NCI-H226 (cell line): ENCODE results near the gene ZDHHC6.
A peak's percentile ranks its signal among the peaks of the same experiment; 100 is the strongest.
"Not testable (repeated sequence)": the region's sequence is repeated elsewhere in the genome, so short reads cannot be mapped to it uniquely, and the experiment has no call there.

ENCODE experiments used
- DNase-seq: peaks from one replicate; pipeline ENCODE4 v3.0.0-alpha.2; 2015

The ZDHHC6 gene, protein sequence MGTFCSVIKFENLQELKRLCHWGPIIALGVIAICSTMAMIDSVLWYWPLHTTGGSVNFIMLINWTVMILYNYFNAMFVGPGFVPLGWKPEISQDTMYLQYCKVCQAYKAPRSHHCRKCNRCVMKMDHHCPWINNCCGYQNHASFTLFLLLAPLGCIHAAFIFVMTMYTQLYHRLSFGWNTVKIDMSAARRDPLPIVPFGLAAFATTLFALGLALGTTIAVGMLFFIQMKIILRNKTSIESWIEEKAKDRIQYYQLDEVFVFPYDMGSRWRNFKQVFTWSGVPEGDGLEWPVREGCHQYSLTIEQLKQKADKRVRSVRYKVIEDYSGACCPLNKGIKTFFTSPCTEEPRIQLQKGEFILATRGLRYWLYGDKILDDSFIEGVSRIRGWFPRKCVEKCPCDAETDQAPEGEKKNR

DNA sequence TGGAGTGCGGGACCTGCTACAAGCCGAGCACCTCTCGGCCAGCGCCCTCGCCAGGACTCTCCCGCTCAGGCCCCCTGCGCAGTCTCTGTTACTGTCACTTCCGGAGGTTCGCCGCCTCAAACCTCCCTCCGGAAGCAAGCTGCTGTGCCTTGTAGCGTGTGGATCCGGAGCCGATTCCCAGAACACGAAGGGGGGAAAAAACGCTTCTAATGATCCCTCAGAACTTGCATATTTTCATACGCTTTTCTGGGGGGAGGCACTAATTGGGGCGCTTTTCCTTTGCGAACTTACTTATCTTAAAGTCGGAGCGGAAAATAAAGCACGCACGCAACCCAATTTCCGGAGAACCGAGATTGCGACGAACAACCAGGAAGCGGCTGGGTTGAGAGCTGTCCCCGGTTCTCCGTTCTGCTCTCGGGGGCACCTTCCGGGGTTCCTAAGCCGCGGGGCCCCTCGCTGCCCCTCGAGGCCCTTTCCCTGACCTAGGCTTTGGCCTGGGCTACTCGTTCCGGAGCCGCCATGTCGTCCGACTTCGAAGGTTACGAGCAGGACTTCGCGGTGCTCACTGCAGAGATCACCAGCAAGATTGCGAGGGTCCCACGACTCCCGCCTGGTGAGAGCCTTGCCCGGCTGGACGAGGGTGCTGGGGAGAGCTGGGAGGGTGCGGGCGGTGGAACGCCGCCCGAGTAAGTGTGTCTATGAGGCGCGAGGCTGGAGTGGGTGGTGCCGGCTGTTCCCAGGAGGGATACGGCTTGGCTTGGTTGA is at the start of gene ZDHHC6, which contains the start of gene VTI1A:
TSS of gene ZDHHC6 (minus strand) at position 60 of the 765 bp plus-strand sequence. CDS start 1,478 bp downstream, outside the sequence.
TSS of gene VTI1A (plus strand) at position 361 of the 765 bp plus-strand sequence. CDS start at position 520, 159 bp downstream.
- DNase-seq = peak; percentile 66

DNA sequence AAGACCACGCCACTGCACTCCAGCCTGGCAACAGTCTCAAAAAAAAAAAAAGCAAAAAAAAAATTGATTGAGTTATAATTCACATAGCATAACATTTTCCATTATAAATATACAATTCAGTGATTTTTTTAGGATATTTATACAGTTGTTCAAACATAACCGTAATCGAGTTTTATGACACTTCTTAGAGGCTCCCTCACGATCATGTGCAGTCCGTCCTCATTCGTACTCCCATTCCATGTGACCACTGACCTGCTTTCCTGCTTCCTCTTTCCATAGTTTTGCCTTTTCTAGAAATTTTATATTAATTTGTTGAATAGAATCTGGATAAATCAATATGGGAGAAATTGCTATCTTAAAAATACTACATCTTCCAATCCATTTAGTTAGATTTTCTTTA is 46.0 kb upstream of the ZDHHC6 start:
- no peak for DNase-seq

DNA sequence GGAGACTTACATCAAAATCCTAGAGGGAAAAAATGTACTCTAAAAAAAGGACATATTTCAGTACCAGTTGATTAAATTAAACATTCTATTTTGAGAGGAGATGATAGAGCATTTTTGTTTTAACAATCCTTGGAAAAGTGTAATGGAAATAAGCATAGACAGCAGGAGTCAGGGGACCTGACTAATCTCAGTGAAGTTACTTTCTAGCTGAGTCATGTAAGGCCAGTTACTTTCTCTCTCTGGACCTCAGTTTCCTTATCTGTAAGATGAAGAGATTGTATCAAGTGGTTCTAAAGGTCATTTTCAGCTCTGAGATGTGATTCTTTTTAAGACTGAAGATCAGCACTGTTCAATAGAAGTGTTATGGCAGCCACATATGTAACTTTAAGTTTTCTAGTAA is 44.4 kb upstream of the ZDHHC6 start:
- no peak for DNase-seq

DNA sequence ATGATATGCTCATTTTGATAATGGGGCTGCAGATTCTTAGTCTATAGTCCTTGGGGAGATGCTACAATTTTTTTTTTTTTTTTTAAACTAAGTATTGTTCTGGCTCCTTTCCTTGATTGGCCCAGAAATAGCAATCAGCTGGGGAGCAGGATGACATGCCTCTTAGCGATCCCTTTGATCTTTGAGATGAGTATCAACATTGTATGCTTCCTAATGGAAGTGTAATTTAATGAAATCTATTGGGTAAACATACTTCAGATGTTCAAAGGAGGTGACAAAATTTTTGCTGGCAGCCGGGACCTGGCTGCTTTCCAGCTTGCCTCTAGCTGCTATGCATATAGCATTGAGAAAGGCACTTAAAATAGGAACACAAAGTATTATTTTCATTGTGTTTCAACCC is 43.8 kb upstream of the ZDHHC6 start:
- DNase-seq = no peak

DNA sequence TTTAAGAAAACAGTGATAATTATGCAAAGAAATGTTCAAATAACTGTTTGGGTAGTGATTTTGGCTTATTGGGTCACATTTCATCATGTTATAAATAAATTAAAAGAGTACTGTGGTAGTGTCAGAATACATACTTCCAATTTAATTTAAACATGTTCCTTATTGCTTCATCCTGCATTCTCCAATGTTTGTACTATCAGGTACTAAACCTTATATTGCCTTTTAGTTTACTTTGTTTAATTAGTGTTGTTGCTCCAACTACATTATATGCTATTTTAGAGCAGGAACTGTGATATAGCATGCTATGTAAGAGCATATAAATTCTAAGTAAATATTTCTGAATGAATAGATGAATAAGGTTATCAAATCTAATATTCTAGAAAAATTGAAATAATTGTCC is 41.2 kb upstream of the ZDHHC6 start:
- DNase-seq = no peak

DNA sequence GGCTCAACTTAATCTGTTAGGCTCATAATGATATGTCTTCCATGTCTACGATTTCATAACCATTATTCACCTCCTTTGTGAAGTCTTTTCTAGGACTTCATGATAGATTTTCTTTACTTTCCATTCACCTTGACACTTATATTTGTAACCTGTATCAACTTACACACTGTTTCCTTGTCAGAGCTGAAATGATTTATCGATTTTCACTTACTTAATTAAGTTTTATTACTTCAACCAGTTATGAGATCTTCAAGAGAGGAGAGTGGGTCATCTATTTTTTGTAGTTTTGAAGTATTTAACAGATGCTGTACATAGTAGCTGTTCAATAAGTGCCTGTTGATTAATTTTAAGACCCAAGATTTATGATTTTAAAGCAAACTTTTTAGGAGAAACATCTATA is 37.7 kb upstream of the ZDHHC6 start:
- DNase-seq = no peak

DNA sequence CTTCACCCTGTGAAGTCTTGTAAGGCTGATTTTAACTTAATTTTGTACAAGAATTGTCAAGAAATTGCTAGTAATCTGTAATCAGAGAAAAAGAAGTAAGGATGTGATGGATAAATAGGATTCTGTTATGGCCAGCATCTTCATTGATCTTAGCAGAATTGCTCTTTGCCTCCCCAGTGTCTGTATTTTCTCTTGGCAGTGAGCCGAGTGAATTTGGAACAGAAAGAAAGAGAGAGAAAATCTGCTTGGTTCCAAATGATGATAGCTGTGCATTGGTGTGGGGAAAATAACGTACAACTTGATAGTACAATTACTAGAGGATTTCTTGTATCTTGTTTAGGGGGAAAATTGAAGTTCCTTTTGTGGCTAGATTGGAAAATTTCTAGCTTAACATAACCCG is 34.9 kb upstream of the ZDHHC6 start:
- no peak for DNase-seq

DNA sequence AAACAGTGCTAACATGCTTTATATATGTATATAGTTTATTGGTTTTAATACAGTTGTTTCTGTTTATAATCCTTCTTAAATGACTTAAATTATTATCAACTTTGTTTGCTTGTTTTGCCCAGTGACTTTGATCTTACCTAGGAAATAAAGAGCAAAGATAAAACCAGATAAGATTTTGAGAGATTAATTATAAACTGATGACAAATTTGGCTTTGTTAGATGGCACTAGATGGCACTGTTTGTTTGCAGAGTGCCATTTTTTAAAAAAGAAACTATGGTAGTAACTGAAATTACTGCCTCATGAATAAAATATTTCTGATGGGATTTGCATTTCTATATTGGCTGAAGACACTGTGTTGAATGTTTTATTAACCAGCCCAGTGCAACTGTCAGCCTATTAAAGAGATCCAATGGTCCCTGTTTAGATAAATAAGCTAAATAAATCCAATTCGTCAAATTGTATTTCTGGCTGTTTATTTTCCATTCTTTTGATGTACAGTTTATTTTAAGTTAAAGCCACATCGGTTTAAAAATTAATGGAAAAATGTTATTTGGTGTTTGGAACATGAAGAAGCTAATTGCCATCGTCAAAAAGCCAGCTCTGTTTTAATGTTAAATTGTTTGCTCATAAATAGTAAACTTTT is 29.0 kb upstream of the ZDHHC6 start:
- DNase-seq = no peak

DNA sequence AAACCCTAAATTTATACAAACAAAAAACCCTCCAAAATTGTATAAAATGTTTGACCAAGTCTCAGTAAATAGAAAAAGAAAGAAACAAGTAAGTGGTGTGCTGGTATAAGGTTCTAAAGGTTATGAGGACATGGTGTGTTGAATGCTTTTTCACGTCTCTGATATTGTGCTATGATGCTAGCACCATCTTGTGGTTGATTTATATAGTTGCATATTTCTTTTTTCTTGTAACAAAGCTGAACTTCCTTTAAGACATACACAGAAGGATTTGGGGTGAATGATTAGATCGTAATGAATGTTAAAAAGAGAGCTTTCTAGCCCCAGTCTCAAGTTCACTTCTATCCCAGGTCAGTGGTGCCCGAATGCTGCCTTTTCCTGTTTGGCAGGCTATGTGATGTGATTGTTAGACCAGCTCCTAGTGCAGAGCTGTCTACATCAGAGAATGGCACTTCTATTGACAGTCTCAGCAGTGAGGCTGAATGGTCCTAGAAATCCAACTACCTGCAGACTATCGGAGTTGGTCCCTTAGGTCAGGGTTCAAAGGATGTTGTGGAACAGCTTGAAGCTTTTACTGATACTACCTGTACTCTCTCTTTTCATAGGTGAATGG is 25.3 kb upstream of the ZDHHC6 start:
- DNase-seq = no peak

DNA sequence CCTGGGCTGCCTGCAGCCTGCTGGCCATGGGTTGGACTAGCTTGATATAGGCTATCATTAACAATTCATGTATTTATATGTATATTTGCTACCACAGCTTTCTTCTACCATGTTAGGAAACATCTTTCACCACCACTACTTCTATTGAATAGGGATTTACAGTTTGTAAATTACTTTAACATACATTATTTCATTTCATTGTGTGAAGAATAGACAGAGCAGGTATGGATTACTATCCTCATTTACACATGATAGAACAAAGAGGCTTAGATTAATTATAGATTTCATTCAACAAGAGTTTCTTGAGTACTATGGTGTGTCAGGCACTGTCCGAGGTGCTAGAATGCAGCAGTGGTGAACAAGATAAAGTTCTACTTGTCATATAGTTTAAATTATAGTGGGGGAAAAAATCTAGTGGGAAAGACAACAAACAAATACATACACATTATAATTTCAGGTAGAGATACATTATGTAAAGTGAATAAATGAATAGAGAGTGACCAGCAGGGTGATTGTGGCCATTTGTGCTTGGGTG is 20.9 kb upstream of the ZDHHC6 start:
- no peak for DNase-seq

DNA sequence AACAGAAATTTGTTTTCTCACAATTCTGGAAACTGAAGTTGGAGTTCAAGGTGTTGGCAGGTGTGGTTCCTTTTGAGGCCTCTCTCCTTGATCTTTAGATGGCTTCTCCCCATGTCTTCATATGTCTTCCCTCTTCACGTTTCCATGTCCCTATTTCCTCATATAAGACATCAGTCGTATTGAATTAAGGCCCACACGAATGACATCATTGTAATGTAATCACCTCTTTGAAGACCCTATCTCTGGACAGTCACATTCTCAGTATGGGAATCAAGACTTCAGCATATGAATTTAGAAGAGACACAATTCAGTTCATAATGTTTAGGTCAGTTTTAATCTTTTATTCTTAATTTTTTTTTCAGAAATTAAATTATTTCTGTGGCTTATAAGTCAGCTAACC is 20.1 kb upstream of the ZDHHC6 start:
- no peak for DNase-seq

DNA sequence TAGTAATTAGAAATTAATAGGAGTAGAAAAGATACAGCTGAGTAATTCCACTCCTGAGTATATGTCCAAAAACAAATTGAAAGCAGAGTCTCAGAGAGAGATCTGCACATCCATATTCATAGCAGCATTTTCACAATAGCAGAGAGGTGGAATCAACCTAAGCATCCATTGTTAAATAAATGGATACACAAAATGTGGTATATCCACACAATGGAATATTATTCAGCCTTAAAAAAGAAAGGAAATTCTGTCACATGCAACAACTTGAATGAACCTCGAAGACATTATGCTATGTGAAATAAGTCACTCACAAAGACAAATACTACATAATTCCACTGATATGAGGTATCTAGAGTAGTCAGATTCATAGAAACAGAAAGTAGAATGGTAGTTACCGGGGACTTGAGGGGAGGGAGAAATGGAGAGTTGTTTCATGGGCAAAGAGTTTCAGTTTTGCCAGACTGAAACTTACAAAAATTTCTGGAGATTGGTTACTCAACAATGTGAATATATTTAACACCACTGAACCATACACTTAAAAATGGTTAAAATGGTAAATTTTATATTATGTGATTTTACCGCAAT is 18.7 kb upstream of the ZDHHC6 start:
- DNase-seq = no peak

DNA sequence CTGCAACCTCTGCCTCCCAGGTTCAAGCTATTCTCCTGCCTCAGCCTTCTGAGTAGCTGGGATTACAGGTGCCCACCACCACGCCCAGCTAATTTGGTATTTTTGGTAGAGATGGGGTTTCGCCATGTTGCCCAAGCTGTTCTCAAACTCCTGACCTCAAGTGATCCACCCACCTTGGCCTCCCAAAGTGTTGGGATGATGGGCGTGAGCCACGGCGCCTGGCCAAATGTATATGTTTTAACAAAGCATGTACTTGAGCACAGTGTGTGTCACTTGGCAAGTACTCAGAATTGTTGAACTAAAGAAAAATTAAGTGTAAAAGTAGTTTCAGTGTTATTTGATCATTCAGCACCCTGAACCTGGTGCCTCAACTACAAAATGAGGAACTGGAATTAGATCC is 17.4 kb upstream of the ZDHHC6 start:
- not testable (repeated sequence) for DNase-seq

DNA sequence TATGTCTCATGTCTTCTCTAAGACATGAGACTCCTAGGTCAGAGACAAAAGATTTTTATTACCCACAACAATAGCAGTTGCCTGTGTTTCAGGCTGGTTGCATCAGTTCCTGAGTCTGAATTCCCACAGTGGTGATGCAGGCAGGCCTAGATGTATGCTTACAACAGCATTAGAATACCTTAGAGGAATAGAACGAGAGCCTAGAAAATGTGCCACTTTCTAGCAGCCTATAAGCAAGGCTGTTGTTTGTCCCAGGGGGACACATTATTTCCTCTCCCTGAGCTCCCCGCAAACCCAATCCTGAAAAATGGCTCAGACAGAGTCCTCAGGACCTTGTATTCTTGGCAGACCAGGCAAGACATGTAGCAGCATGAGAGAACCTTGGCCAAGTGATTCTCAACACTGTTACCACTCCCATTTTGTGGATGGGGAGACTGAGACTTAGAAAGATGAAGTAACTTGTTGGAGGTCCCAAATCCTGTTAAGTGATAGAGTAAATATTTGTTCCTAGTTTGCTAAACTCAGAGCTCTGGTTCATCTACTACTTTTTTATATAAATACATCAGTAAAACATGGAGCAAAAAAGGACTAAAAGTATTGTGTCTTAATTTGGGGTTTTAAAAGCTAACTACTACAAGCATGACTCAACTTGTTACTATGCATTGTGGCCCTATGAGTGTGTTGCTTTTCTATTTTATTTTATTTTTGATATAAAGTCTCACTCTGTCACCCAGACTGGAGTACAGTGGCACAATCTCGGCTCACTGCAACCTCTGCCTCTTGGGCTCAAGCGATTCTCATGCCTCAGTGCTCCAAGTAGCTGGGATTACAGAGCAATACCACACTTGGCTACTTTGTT is 14.5 kb upstream of the ZDHHC6 start:
- peak; percentile 9 for DNase-seq

DNA sequence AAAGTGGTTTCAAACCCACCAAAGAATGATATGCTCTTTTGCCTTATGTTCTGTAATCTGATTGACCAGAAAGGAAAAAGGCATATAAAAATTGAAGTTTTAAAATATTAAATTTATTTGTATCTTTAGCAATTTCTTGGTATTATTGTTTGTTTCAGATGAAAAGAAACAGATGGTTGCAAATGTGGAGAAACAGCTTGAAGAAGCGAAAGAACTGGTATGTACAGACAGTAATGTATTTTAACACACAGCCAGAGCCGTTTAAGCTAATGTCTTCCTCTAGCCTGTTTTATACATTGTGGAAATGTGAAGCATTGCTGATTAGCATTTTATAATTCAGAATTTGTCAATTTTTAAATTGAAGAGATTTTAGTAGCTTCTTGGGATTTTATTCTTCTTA is 13.7 kb upstream of the ZDHHC6 start:
- no peak for DNase-seq

DNA sequence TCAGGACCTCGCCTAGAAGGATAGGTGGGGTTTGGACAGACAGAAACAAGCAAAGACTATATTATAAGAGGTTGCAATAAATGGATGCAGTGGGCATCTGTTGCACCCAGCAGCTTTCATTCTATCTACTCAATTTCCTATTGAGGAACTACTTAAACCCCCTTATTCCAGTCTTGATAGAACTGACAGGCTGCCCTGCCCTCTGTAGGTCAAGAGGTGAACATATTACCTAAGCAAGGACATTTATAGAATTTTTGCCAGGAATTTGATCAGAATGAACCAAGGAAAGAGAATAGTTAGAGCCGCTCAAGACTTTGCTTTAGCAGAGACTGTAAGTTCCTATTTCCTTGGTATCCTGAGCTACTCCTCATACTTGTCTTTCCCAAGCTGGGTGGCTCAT is 9.8 kb upstream of the ZDHHC6 start:
- DNase-seq = no peak

DNA sequence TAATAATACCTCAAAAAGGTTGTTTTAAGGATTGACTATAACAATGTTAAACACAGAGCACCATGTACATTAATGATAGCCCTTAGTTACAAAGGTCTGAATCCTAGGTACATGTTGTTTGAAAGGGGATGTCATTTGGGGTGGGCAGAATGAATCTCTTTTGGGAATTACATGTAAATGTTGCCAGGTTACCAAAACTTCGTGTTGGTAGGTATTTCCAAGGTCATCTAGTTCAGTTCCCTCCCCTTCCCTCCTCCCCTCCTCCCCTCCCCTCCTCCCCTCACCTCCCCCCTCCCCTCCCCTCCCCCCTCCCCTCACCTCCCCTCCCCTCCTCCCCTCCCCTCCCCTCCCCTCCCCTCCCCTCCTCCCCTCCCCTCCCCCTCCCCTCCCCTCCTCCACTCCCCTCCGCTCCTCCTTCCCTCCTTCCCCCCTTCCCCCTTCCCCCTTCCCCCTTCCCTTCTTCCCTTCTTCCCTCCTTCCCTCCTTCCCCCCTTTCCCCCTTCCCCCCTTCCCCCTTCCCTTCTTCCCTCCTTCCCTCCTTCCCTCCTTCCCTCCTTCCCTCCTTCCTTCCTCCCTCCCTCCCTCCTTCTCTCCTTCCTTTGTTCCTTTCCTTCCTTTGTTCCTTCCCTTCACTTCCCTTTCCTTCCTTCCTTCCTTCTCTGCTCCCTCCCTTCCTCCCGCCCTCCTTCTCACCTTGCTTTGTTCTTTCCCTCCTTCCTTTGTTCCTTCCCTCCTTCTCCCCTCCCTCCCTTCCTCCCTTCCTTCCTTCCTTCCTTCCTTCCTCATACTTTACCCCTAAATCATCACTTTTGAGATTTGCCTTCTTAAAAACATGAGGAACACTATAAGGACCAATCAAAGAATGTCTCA is 8.4 kb upstream of the ZDHHC6 start:
- DNase-seq = no peak

DNA sequence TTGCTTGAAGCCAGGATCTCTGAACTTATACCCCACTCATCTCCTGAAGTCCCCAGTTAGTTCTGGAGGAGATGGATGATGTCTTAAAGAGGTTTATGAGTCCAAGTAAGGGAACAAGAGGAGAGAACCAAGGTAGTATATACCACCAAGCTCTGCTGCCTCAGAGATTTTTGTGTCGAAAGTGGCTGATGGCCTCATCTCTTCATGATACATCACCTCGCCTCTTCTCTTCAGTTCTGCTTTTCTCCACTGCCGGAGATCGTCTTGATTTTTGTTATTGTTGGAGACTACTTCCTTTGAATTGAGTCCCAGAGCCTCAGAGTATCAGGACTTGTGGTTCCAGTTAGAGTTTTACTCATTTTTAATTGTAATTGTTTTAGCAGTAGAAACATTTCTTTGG is 2.2 kb upstream of the ZDHHC6 start:
- no peak for DNase-seq

DNA sequence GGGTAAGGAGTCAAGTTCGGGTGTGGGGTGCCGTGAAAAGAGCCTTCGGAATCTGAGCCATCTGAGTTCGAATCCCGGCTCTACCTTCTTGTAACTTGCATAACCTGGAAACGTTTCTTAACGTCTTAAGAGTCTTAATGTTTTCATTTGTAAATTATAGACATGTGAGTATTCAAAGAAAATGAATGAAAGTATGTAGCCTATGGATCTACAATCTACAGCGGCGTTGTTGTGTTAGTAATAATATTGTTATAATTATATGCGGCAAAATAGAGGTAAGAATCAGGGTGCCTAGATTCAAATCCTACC is 860 bp upstream of the ZDHHC6 start:
- DNase-seq = no peak

DNA sequence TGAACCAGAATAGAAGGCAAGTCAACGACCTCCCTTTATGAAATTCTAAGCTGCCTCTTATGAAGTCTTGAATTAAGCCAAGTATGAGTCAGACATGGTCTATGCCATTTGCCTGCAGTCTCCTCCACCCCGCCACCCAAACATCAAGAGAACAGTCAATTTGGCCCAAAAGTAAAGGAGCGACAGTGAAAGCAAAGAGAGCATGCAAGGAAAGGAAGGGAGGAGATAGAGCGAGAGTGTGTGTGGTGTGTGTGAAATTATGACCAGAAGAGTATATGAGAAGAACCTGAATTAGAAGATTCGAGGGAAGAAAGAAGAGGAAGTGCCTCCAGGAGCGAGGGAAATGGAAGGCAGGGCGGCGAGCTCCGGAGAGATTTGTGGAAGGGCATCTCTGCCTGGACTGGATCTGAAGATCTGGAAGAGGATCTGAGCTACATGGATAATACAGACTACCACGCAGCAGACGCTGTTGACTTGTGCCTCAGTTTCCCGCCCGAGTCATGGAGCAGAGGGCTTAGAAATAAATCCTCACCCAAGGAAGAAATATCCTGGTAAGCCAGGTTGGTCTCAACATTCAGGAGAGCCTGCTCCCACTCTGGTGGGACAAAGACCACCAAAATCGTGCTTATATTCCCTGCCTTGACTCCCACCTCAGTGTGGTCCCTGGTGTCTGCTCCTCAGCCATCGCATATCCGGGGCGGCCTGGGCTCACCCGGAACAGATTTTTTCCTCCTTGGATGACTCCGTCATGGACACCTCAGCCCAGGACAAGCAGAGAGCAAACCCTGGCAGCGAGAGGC is 459 bp downstream of the ZDHHC6 start:
- no peak for DNase-seq
